NCI-H69 (cell line): Measurements from ENCODE around the gene BLMH.
"Not testable (repeated sequence)": the region's sequence is repeated elsewhere in the genome, so short reads cannot be mapped to it uniquely, and the experiment has no call there.

Source experiments
- DNase-seq: peaks from one replicate; lab custom pipeline; 2025; lab: John Stamatoyannopoulos, UW

Gene BLMH

GRCh38 chr17:30248786-30249185, 43.0 kb downstream of the BLMH start:
- no peak for DNase-seq

- no peak for DNase-seq
Measured at GRCh38 chr17:30246460-30246859, 45.3 kb downstream of the BLMH start.

GRCh38 chr17:30244853-30245385, 46.8 kb downstream of the BLMH start:
- no peak for DNase-seq

- no peak for DNase-seq
Measured at GRCh38 chr17:30243568-30243967, 48.2 kb downstream of the BLMH start.

- peak; percentile 95 for DNase-seq
Measured at GRCh38 chr17:30243002-30243401, 48.7 kb downstream of the BLMH start.

- peak; percentile 23 for DNase-seq
Measured at GRCh38 chr17:30241051-30241450, 50.7 kb downstream of the BLMH start.

- no peak for DNase-seq
Measured at GRCh38 chr17:30240177-30240576, 51.6 kb downstream of the BLMH start.

GRCh38 chr17:30239089-30239462, 52.7 kb downstream of the BLMH start:
- DNase-seq, result peak; percentile 73

GRCh38 chr17:30238387-30239088, 53.2 kb downstream of the BLMH start:
- peak; percentile 71 for DNase-seq

- no peak for DNase-seq
Measured at GRCh38 chr17:30238003-30238344, 53.8 kb downstream of the BLMH start.

GRCh38 chr17:30237296-30238002, 54.3 kb downstream of the BLMH start:
- peak; percentile 42 for DNase-seq

- DNase-seq, result peak; percentile 72
Measured at GRCh38 chr17:30236766-30237165, 55.0 kb downstream of the BLMH start.

- DNase-seq, result no peak
Measured at GRCh38 chr17:30236297-30236624, 55.5 kb downstream of the BLMH start.

GRCh38 chr17:30235386-30236296, 56.1 kb downstream of the BLMH start, which contains the start of gene SLC6A4:
TSS of gene SLC6A4 (minus strand) at chr17:30235697. CDS start at chr17:30221958, 13,739 bp downstream.
- DNase-seq, result peak; percentile 44

- DNase-seq, result no peak
Measured at GRCh38 chr17:30234964-30235363, 56.8 kb downstream of the BLMH start.

- DNase-seq, result no peak
Measured at GRCh38 chr17:30234296-30234695, 57.4 kb downstream of the BLMH start.

- no peak for DNase-seq
Measured at GRCh38 chr17:30232824-30233427, 58.8 kb downstream of the BLMH start.

- peak; percentile 92 for DNase-seq
Measured at GRCh38 chr17:30232015-30232823, 59.5 kb downstream of the BLMH start.

GRCh38 chr17:30230596-30231125, 61.1 kb downstream of the BLMH start:
- DNase-seq, result no peak

GRCh38 chr17:30230009-30230408, 61.7 kb downstream of the BLMH start:
- not testable (repeated sequence) for DNase-seq

GRCh38 chr17:30229012-30229411, 62.7 kb downstream of the BLMH start:
- DNase-seq, result no peak
